DOHH2 (cell line): ENCODE results near the gene QSOX2.

Experiments used
- EZH2phosphoT487 ChIP-seq: fragments of 200-600 bp; sonication (generic); IDR thresholded peaks from 2 replicates; pipeline ENCODE4 v1.6.1; 2017; ENCODE audit warnings: borderline replicate concordance, mild to moderate bottlenecking, antibody characterized with exemption, low read length, moderate library complexity, mixed read lengths
- TF ChIP-seq, protein P1 (sequence below): fragments of 200-600 bp; sonication (generic); IDR thresholded peaks from one replicate; pipeline ENCODE4 v1.5.1; 2014; ENCODE audit warnings: antibody characterized with exemption, mild to moderate bottlenecking, low read depth, low read length; ENCODE audit not compliant: poor library complexity, severe bottlenecking

DNA sequence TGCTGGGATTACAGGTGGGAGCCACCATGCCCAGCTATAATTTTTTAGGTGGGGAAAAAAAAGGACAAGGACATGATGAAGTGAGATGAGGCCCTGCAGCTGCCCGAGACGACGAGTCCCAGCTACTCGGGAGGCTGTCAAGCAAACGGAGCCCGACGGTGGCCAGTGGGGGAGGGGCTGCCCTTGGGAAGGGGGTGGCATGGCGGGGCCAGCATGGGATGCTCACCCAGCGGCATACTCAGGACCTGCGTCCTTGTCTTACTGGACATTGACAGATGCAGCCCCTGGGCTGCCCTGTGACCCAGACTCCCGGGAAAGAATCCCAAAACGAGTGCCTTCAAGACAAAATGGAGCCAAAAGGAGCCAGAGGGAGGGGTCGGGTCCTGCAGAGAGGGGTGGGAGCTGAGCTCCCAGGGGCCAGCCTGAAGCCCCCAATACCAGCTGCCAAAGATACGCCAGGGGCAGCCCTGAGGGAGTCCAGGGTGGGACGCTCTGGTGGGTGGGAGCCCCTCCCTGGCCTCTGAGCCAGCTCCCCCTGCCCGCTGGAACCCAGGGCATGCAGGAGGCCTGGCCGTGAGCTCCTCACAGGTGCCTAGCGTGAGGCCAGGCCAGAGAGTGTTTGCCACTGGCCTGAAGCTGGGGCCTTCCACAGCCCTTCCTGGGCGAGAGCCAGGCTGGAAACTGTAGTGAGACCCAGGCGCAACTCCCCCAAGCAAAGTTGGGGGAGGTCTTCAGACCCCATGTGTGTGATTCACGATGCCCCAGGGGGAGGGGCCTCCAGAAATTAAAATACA, 42.5 kb upstream of the QSOX2 start:
- TF ChIP-seq, protein P1, sequence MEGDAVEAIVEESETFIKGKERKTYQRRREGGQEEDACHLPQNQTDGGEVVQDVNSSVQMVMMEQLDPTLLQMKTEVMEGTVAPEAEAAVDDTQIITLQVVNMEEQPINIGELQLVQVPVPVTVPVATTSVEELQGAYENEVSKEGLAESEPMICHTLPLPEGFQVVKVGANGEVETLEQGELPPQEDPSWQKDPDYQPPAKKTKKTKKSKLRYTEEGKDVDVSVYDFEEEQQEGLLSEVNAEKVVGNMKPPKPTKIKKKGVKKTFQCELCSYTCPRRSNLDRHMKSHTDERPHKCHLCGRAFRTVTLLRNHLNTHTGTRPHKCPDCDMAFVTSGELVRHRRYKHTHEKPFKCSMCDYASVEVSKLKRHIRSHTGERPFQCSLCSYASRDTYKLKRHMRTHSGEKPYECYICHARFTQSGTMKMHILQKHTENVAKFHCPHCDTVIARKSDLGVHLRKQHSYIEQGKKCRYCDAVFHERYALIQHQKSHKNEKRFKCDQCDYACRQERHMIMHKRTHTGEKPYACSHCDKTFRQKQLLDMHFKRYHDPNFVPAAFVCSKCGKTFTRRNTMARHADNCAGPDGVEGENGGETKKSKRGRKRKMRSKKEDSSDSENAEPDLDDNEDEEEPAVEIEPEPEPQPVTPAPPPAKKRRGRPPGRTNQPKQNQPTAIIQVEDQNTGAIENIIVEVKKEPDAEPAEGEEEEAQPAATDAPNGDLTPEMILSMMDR: no peak
- no peak for TF ChIP-seq EZH2phosphoT487
